SK-N-SH treated with all-trans-retinoic acid at 6 μM for 48 hours (cell line): ENCODE data around the gene CTIF.

Source experiments
- ATAC-seq: fragments of 200-7000 bp; cut with Tn5 transposase; 3 replicates; pipeline ENCODE4 v1.9.1; 2020; ENCODE audit warnings: mild to moderate bottlenecking, moderate library complexity
- ARNTL ChIP-seq: fragments of 450-650 bp; formaldehyde crosslinking; IDR thresholded peaks from 2 replicates; pipeline ENCODE4 v1.5.0; 2020; ENCODE audit warnings: low read depth, mild to moderate bottlenecking, moderate library complexity, borderline replicate concordance
- BACH2 ChIP-seq: fragments of 250-450 bp; sonication (Bioruptor Pico); IDR thresholded peaks from 2 replicates; pipeline ENCODE4 v1.9.0; 2021; ENCODE audit warnings: mild to moderate bottlenecking, borderline replicate concordance
- ESRRG ChIP-seq: fragments of 250-450 bp; sonication (Bioruptor Pico); IDR thresholded peaks from 2 replicates; pipeline ENCODE4 v1.6.1; 2021; ENCODE audit warnings: mild to moderate bottlenecking
- GLIS3 ChIP-seq: fragments of 250-450 bp; sonication (Bioruptor Pico); IDR thresholded peaks from 2 replicates; pipeline ENCODE4 v1.5.0; 2020; ENCODE audit warnings: mild to moderate bottlenecking, moderate library complexity
- ISL1 ChIP-seq: fragments of 250-450 bp; sonication (Bioruptor Pico); IDR thresholded peaks from 2 replicates; pipeline ENCODE4 v2.1.2; 2022; ENCODE audit warnings: mild to moderate bottlenecking, moderate library complexity
- OSR1 ChIP-seq: fragments of 250-450 bp; sonication (Bioruptor Pico); IDR thresholded peaks from 2 replicates; pipeline ENCODE4 v1.8.0; 2022; ENCODE audit warnings: moderate library complexity, mild to moderate bottlenecking, inconsistent platforms
- PPARA ChIP-seq: fragments of 250-450 bp; sonication (Bioruptor Pico); IDR thresholded peaks from 2 replicates; pipeline ENCODE4 v1.5.0; 2020; ENCODE audit warnings: mild to moderate bottlenecking, borderline replicate concordance
- RARB ChIP-seq: fragments of 250-450 bp; sonication (Bioruptor Pico); IDR thresholded peaks from 2 replicates; pipeline ENCODE4 v1.8.0; 2021; ENCODE audit warnings: mild to moderate bottlenecking, moderate library complexity
- ZC3H10 ChIP-seq: fragments of 250-450 bp; sonication (Bioruptor Pico); IDR thresholded peaks from 2 replicates; pipeline ENCODE4 v1.5.1; 2021; ENCODE audit warnings: mild to moderate bottlenecking, moderate library complexity
- ZFP3 ChIP-seq: fragments of 250-450 bp; sonication (Bioruptor Pico); IDR thresholded peaks from 2 replicates; pipeline ENCODE4 v1.5.0; 2020; ENCODE audit warnings: mild to moderate bottlenecking, moderate library complexity
- ZFP30 ChIP-seq: fragments of 450-650 bp; formaldehyde crosslinking; IDR thresholded peaks from 2 replicates; pipeline ENCODE4 v1.5.0; 2022; ENCODE audit warnings: mild to moderate bottlenecking, moderate library complexity
- ZNF565 ChIP-seq: fragments of 450-650 bp; formaldehyde crosslinking; conservative IDR thresholded peaks from 2 replicates; pipeline ENCODE4 v1.5.0; 2020; ENCODE audit warnings: low read depth, mild to moderate bottlenecking, moderate library complexity
- ZNF70 ChIP-seq: fragments of 450-650 bp; formaldehyde crosslinking; IDR thresholded peaks from 2 replicates; pipeline ENCODE4 v1.5.0; 2020; ENCODE audit warnings: mild to moderate bottlenecking, moderate library complexity
- ZNF8 ChIP-seq: fragments of 450-650 bp; formaldehyde crosslinking; IDR thresholded peaks from 2 replicates; pipeline ENCODE4 v1.5.0; 2020; ENCODE audit warnings: mild to moderate bottlenecking, moderate library complexity
- TF ChIP-seq, protein P1 (sequence below): fragments of 250-450 bp; sonication (Bioruptor Pico); IDR thresholded peaks from 2 replicates; pipeline ENCODE4 v1.8.0; 2021; ENCODE audit warnings: low read depth, mild to moderate bottlenecking, moderate library complexity, borderline replicate concordance
- TF ChIP-seq, protein P2 (sequence below): fragments of 250-450 bp; sonication (Bioruptor Pico); IDR thresholded peaks from 2 replicates; pipeline ENCODE4 v1.8.0; 2020; ENCODE audit warnings: mild to moderate bottlenecking, moderate library complexity, borderline replicate concordance
- TF ChIP-seq, protein P3 (sequence below): fragments of 250-450 bp; sonication (Bioruptor Pico); IDR thresholded peaks from 2 replicates; pipeline ENCODE4 v1.5.1; 2020; ENCODE audit warnings: low read depth, mild to moderate bottlenecking, moderate library complexity
- TF ChIP-seq, protein P4 (sequence below): fragments of 250-450 bp; sonication (Bioruptor Pico); IDR thresholded peaks from 2 replicates; pipeline ENCODE4 v1.5.0; 2020; ENCODE audit warnings: mild to moderate bottlenecking, moderate library complexity
- TF ChIP-seq, protein P5 (sequence below): fragments of 250-450 bp; sonication (Bioruptor Pico); IDR thresholded peaks from 2 replicates; pipeline ENCODE4 v1.5.1; 2021; ENCODE audit warnings: mild to moderate bottlenecking, moderate library complexity

The CTIF gene

DNA sequence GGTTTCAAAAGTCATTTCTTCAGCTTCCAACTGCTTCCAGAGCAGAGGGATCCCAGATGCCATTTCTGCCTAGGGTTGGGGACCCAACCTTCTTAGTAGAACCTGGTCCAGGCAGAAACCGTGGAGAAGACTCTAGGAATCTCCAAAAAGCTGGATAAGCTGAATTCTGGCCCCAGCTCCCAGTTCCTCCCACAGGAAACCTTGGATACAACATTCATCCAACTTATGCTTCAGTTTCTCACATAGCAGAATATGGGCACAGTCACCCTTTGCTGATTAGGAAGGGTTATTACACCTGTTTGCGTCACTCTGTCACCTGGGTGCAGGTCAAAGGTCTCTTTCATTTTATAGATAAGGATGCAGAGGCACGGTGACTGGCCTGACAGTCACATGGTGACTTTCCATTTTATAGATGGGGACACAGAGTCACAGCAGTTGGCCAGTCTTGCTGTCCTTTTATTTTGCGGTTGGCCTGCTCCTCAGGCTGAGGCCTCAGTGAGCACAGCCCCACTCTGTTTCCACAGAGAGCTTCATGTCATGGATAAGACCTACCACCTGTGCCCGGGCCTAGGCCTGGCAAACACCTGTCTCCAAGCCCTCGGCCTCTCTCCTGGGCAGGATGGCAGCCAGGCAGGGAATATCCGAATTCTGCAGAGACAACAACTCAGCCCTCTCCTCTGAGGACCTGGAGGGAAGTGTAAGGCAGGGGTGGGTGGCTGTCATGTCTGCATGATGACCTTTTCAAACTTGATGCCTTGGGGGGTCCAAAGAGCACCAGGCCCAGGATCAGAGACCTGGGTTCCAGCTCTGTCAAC lies 263.1 kb downstream of the CTIF start:
- TF ChIP-seq ESRRG (CRISPR knock-in tag) (no peak), ZNF565 (CRISPR knock-in tag) (no peak), GLIS3 (CRISPR knock-in tag) (no peak)
- TF ChIP-seq, protein P1, sequence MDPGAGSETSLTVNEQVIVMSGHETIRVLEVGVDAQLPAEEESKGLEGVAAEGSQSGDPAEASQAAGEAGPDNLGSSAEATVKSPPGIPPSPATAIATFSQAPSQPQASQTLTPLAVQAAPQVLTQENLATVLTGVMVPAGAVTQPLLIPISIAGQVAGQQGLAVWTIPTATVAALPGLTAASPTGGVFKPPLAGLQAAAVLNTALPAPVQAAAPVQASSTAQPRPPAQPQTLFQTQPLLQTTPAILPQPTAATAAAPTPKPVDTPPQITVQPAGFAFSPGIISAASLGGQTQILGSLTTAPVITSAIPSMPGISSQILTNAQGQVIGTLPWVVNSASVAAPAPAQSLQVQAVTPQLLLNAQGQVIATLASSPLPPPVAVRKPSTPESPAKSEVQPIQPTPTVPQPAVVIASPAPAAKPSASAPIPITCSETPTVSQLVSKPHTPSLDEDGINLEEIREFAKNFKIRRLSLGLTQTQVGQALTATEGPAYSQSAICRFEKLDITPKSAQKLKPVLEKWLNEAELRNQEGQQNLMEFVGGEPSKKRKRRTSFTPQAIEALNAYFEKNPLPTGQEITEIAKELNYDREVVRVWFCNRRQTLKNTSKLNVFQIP (CRISPR knock-in tag), result no peak
- TF ChIP-seq, all 23 proteins: peak for 0
- ATAC-seq, result no peak

DNA sequence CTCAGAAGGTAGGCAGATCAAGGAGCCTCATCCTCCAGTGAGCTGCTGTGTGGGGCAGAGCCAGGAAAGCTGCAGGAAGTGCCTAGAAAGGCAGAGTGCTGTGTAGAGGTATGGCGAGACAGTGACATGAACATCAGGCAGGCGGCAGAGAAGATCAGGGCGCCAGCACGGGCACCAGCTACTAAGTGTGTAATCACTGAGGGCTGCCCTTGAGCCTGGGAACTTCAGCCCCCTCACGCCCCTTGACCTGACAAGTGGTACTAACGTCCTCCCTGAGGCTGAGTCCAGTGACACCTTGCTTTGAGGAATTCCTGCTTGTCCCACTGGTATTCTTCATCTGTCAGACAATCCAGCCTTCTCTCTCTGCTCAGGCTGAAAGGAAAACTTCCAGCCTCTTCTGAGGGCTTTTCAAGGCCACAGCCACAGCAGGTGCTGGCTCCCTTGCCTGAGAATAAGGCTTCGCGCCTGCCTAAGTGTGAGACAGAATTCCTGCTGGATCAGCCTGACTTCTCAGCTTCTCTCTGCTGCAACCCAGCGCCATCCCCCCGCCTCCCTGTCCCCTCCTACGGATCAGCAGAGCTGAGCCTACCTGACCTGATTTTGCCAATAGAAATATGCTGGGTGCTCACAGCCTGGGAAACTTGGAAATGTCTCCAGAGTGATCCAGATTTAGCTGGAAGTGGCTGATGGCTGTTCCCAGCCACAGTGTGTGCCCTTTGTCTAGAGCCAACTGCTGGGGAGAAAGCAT lies 263.9 kb downstream of the CTIF start:
- TF ChIP-seq, protein P2, sequence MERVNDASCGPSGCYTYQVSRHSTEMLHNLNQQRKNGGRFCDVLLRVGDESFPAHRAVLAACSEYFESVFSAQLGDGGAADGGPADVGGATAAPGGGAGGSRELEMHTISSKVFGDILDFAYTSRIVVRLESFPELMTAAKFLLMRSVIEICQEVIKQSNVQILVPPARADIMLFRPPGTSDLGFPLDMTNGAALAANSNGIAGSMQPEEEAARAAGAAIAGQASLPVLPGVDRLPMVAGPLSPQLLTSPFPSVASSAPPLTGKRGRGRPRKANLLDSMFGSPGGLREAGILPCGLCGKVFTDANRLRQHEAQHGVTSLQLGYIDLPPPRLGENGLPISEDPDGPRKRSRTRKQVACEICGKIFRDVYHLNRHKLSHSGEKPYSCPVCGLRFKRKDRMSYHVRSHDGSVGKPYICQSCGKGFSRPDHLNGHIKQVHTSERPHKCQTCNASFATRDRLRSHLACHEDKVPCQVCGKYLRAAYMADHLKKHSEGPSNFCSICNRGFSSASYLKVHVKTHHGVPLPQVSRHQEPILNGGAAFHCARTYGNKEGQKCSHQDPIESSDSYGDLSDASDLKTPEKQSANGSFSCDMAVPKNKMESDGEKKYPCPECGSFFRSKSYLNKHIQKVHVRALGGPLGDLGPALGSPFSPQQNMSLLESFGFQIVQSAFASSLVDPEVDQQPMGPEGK (CRISPR knock-in tag), result no peak
- TF ChIP-seq PPARA (CRISPR knock-in tag), result no peak
- TF ChIP-seq, protein P3, sequence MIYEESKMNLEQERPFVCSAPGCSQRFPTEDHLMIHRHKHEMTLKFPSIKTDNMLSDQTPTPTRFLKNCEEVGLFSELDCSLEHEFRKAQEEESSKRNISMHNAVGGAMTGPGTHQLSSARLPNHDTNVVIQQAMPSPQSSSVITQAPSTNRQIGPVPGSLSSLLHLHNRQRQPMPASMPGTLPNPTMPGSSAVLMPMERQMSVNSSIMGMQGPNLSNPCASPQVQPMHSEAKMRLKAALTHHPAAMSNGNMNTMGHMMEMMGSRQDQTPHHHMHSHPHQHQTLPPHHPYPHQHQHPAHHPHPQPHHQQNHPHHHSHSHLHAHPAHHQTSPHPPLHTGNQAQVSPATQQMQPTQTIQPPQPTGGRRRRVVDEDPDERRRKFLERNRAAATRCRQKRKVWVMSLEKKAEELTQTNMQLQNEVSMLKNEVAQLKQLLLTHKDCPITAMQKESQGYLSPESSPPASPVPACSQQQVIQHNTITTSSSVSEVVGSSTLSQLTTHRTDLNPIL (CRISPR knock-in tag), result no peak
- no peak for TF ChIP-seq ZFP30 (CRISPR knock-in tag)
- no peak for TF ChIP-seq ZFP3 (CRISPR knock-in tag)
- TF ChIP-seq RARB (CRISPR knock-in tag), result no peak
- TF ChIP-seq, protein P1 (CRISPR knock-in tag), result no peak
- no peak for TF ChIP-seq BACH2 (CRISPR knock-in tag)
- no peak for TF ChIP-seq GLIS3 (CRISPR knock-in tag)
- no peak for ATAC-seq

DNA sequence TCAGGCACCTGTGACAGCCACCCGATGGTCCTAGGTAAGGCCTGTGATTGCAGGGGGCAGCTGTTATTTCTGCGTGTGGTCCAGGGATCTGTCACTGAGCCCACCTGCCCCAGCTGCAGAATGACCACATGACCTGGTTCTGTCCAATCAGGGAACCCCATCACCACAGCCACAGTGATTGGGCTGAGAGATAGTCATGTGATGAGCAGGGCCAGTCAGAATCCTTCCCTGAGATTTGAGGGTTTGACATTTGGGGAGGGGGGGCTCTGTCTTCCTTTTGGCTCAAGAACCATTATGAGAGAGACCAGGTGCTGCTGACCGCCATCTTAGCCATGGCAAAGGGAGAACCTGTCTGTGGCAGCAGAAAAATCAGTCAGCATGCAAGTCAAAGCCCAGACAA lies 264.7 kb downstream of the CTIF start:
- TF ChIP-seq GLIS3 (CRISPR knock-in tag), result no peak
- no peak for ATAC-seq

DNA sequence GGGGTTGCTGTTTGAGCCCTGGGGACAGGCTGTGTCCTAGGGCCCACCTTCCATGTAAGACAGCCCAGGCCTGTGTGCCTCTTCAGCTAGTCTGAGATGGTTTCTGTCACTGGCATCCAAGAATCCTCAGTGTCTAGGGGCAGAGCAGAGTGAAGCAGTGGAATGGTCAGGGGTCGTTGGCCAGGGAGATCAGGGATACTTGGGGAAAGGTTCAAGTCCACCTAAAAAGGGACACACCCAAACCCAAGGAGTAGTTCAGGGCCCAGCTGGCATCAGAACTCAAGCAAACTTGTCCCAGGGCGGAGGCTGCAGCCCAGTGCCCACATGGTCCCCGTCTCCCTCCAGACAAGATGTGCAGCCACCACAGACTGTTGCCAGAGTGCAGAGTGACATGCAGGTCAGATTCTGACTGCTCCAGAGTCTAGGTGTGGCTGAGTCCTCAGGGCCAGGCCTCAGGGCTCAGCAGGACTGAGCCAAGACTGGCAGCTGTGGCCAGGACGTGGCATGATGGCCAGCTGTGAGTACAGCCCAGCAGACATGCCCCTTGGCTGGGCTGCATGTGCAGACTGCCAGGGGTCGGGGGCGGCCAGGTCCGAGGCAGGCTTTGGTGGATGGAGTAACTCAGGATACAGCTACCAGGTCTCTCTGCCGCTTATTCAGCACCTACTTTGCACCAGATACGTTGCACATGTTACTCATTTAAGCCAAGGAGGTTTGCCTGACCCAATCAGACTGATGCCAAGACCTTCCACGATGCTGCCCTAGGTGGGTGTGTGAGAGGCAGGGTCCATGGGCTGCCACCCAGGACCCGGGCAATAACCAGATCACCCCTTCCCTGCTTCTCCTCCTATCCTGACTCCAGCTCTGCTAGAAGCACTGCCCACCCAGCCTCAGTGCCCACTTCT lies 265.4 kb downstream of the CTIF start:
- no peak for ATAC-seq
- TF ChIP-seq, protein P4, sequence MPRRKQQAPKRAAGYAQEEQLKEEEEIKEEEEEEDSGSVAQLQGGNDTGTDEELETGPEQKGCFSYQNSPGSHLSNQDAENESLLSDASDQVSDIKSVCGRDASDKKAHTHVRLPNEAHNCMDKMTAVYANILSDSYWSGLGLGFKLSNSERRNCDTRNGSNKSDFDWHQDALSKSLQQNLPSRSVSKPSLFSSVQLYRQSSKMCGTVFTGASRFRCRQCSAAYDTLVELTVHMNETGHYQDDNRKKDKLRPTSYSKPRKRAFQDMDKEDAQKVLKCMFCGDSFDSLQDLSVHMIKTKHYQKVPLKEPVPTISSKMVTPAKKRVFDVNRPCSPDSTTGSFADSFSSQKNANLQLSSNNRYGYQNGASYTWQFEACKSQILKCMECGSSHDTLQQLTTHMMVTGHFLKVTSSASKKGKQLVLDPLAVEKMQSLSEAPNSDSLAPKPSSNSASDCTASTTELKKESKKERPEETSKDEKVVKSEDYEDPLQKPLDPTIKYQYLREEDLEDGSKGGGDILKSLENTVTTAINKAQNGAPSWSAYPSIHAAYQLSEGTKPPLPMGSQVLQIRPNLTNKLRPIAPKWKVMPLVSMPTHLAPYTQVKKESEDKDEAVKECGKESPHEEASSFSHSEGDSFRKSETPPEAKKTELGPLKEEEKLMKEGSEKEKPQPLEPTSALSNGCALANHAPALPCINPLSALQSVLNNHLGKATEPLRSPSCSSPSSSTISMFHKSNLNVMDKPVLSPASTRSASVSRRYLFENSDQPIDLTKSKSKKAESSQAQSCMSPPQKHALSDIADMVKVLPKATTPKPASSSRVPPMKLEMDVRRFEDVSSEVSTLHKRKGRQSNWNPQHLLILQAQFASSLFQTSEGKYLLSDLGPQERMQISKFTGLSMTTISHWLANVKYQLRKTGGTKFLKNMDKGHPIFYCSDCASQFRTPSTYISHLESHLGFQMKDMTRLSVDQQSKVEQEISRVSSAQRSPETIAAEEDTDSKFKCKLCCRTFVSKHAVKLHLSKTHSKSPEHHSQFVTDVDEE (CRISPR knock-in tag), result no peak
- TF ChIP-seq ZNF565 (CRISPR knock-in tag) (no peak), ARNTL (CRISPR knock-in tag) (no peak), ZNF8 (CRISPR knock-in tag) (no peak), ESRRG (CRISPR knock-in tag) (no peak), OSR1 (CRISPR knock-in tag) (no peak), ZC3H10 (CRISPR knock-in tag) (no peak), ZNF70 (CRISPR knock-in tag) (no peak), BACH2 (CRISPR knock-in tag) (no peak), RARB (CRISPR knock-in tag) (no peak), ZFP30 (CRISPR knock-in tag) (no peak), ISL1 (CRISPR knock-in tag) (no peak)
- TF ChIP-seq, protein P1 (CRISPR knock-in tag), result no peak
- TF ChIP-seq, protein P5, sequence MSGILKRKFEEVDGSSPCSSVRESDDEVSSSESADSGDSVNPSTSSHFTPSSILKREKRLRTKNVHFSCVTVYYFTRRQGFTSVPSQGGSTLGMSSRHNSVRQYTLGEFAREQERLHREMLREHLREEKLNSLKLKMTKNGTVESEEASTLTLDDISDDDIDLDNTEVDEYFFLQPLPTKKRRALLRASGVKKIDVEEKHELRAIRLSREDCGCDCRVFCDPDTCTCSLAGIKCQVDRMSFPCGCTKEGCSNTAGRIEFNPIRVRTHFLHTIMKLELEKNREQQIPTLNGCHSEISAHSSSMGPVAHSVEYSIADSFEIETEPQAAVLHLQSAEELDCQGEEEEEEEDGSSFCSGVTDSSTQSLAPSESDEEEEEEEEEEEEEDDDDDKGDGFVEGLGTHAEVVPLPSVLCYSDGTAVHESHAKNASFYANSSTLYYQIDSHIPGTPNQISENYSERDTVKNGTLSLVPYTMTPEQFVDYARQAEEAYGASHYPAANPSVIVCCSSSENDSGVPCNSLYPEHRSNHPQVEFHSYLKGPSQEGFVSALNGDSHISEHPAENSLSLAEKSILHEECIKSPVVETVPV, result no peak
